Measurements from ENCODE around the gene HOOK2.

Gene HOOK2

DNA sequence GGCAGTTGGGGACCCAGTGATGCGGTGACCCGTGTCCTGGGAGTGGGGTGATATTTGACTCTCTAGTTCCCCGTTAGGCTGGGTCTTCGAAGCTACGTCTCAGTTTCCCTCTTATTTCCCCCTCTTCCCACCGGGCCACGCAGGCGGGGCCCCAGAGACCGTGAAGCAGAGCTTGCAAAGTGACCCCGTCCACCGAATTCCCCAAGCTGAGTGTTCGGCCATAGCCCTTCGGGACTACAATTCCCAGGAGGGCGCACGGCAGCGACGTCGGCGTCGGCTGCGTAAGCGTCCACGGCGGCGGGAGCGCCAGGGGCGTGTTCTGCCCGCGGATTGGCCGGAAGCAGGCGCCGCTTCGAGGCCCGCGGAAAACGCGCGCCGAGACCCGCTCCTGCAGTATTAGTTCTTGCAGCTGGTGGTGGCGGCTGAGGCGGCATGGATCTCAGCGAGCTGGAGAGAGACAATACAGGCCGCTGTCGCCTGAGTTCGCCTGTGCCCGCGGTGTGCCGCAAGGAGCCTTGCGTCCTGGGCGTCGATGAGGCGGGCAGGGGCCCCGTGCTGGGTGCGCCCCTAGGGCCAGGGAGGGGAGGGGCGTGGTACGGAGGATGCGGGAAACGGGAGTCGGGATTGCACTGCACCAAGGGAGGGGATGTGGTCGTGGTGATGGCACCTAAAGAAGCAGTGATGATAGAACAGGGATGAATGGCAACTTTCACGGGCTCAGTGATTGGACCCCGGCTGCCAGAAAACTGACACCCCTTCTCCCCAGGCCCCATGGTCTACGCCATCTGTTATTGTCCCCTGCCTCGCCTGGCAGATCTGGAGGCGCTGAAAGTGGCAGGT lies 31.1 kb upstream of the HOOK2 start, which contains the start of gene RNASEH2A (continued):
- TF ChIP-seq, protein P1, sequence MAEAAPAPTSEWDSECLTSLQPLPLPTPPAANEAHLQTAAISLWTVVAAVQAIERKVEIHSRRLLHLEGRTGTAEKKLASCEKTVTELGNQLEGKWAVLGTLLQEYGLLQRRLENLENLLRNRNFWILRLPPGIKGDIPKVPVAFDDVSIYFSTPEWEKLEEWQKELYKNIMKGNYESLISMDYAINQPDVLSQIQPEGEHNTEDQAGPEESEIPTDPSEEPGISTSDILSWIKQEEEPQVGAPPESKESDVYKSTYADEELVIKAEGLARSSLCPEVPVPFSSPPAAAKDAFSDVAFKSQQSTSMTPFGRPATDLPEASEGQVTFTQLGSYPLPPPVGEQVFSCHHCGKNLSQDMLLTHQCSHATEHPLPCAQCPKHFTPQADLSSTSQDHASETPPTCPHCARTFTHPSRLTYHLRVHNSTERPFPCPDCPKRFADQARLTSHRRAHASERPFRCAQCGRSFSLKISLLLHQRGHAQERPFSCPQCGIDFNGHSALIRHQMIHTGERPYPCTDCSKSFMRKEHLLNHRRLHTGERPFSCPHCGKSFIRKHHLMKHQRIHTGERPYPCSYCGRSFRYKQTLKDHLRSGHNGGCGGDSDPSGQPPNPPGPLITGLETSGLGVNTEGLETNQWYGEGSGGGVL (tag by site-specific recombination; IDR thresholded peaks at IDR 0.05) = peak; percentile 56; the same call in 1 of the 2 replicates
- TF ChIP-seq, protein P2, sequence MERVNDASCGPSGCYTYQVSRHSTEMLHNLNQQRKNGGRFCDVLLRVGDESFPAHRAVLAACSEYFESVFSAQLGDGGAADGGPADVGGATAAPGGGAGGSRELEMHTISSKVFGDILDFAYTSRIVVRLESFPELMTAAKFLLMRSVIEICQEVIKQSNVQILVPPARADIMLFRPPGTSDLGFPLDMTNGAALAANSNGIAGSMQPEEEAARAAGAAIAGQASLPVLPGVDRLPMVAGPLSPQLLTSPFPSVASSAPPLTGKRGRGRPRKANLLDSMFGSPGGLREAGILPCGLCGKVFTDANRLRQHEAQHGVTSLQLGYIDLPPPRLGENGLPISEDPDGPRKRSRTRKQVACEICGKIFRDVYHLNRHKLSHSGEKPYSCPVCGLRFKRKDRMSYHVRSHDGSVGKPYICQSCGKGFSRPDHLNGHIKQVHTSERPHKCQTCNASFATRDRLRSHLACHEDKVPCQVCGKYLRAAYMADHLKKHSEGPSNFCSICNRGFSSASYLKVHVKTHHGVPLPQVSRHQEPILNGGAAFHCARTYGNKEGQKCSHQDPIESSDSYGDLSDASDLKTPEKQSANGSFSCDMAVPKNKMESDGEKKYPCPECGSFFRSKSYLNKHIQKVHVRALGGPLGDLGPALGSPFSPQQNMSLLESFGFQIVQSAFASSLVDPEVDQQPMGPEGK (tag by site-specific recombination; IDR thresholded peaks at IDR 0.05) = peak; percentile 86
- peak; percentile 36; the same call in 1 of the 2 replicates for TF ChIP-seq ZNF394 (tag by site-specific recombination; IDR thresholded peaks at IDR 0.05; ENCODE audit: borderline replicate concordance)
- TF ChIP-seq ZBTB21 (tag by site-specific recombination; IDR thresholded peaks at IDR 0.05) = peak; percentile 23; the same call in 1 of the 2 replicates
- no peak for TF ChIP-seq ZNF596 (tag by site-specific recombination; IDR thresholded peaks at IDR 0.05)
- TF ChIP-seq ZFP69B (tag by site-specific recombination; IDR thresholded peaks at IDR 0.05) = 0 out of 2 replicates have a peak, but pooled peaks have one; percentile 46
- TF ChIP-seq, protein P3, sequence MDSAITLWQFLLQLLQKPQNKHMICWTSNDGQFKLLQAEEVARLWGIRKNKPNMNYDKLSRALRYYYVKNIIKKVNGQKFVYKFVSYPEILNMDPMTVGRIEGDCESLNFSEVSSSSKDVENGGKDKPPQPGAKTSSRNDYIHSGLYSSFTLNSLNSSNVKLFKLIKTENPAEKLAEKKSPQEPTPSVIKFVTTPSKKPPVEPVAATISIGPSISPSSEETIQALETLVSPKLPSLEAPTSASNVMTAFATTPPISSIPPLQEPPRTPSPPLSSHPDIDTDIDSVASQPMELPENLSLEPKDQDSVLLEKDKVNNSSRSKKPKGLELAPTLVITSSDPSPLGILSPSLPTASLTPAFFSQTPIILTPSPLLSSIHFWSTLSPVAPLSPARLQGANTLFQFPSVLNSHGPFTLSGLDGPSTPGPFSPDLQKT (IDR thresholded peaks at IDR 0.05; ENCODE audit: borderline replicate concordance, low read depth, low read length) = no peak
- TF ChIP-seq ZBTB8A (tag by site-specific recombination; IDR thresholded peaks at IDR 0.05) = peak; percentile 82
- peak; percentile 80 for TF ChIP-seq YY2 (tag by site-specific recombination; IDR thresholded peaks at IDR 0.05)
- TF ChIP-seq, protein P4, sequence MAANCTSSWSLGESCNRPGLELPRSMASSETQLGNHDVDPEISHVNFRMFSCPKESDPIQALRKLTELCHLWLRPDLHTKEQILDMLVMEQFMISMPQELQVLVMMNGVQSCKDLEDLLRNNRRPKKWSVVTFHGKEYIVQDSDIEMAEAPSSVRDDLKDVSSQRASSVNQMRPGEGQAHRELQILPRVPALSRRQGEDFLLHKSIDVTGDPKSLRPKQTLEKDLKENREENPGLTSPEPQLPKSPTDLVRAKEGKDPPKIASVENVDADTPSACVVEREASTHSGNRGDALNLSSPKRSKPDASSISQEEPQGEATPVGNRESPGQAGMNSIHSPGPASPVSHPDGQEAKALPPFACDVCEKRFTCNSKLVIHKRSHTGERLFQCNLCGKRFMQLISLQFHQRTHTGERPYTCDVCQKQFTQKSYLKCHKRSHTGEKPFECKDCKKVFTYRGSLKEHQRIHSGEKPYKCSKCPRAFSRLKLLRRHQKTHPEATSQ (tag by site-specific recombination; IDR thresholded peaks at IDR 0.05) = peak; percentile 69; the same call in 1 of the 2 replicates
- no peak for TF ChIP-seq ZNF768 (tag by site-specific recombination; IDR thresholded peaks at IDR 0.05)
- TF ChIP-seq ZNF791 (tag by site-specific recombination; IDR thresholded peaks at IDR 0.05) = no peak
- TF ChIP-seq, protein P5, sequence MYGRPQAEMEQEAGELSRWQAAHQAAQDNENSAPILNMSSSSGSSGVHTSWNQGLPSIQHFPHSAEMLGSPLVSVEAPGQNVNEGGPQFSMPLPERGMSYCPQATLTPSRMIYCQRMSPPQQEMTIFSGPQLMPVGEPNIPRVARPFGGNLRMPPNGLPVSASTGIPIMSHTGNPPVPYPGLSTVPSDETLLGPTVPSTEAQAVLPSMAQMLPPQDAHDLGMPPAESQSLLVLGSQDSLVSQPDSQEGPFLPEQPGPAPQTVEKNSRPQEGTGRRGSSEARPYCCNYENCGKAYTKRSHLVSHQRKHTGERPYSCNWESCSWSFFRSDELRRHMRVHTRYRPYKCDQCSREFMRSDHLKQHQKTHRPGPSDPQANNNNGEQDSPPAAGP (tag by site-specific recombination; IDR thresholded peaks at IDR 0.05) = peak; percentile 97
- peak; percentile 9; the same call in 1 of the 2 replicates for TF ChIP-seq GLIS1 (tag by site-specific recombination; IDR thresholded peaks at IDR 0.05)
- TF ChIP-seq, protein P6, sequence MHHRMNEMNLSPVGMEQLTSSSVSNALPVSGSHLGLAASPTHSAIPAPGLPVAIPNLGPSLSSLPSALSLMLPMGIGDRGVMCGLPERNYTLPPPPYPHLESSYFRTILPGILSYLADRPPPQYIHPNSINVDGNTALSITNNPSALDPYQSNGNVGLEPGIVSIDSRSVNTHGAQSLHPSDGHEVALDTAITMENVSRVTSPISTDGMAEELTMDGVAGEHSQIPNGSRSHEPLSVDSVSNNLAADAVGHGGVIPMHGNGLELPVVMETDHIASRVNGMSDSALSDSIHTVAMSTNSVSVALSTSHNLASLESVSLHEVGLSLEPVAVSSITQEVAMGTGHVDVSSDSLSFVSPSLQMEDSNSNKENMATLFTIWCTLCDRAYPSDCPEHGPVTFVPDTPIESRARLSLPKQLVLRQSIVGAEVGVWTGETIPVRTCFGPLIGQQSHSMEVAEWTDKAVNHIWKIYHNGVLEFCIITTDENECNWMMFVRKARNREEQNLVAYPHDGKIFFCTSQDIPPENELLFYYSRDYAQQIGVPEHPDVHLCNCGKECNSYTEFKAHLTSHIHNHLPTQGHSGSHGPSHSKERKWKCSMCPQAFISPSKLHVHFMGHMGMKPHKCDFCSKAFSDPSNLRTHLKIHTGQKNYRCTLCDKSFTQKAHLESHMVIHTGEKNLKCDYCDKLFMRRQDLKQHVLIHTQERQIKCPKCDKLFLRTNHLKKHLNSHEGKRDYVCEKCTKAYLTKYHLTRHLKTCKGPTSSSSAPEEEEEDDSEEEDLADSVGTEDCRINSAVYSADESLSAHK (tag by site-specific recombination; IDR thresholded peaks at IDR 0.05) = peak; percentile 34; the same call in 1 of the 2 replicates
- TF ChIP-seq ZNF510 (tag by site-specific recombination; IDR thresholded peaks at IDR 0.05; ENCODE audit: insufficient replicate concordance) = no peak
- TF ChIP-seq ZNF311 (tag by site-specific recombination; IDR thresholded peaks at IDR 0.05; ENCODE audit: borderline replicate concordance) = no peak

Measured in HEK293 (cell line).